CD4-positive, alpha-beta T cell (primary cell): ENCODE measurements around the gene MCC. TPM values are rescaled to one million over a fixed set of nuclear protein-coding genes. Genes with fewer than 3 reads are reported as not detected.

Experiments used
- ATAC-seq: fragments of 200-7000 bp; cut with Tn5 transposase; one replicate; pipeline ENCODE4 v1.10.0; 2022; ENCODE audit warnings: mild to moderate bottlenecking; ENCODE audit not compliant: poor library complexity
- CTCF ChIA-PET: fragments of 350-600 bp; sonication (Branson Sonifier 250); formaldehyde crosslinking; loops from one replicate; lab custom pipeline; 2021; ENCODE audit warnings: antibody characterized with exemption, inconsistent platforms; lab: Charles Lee
- POLR2A ChIA-PET: fragments of 350-600 bp; sonication (Branson Sonifier 250); formaldehyde crosslinking; loops from one replicate; lab custom pipeline; 2021; ENCODE audit warnings: antibody characterized with exemption, inconsistent platforms; lab: Charles Lee
- DNase-seq, 14 experiments: peaks; one replicate each; pipeline ENCODE4 v3.0.0-alpha.2; 2013 to 2020; ENCODE audit warnings: mixed read lengths in 2 of 14
- H3K27ac ChIP-seq, 2 donors: one replicate each; pipeline versions ENCODE4 v1.5.1 to v1.7.0; 2013; ENCODE audit warnings: low read length in 2 of 2, low read depth in 1 of 2, mild to moderate bottlenecking in 1 of 2
- H3K27me3 ChIP-seq, 2 experiments: 1 replicate in 1 of 2; 2 replicates in 1 of 2; pipeline versions ENCODE4 v1.6.1 to v1.7.0; 2013; ENCODE audit warnings: low read length in 2 of 2, control low read depth in 1 of 2, mild to moderate bottlenecking in 1 of 2, moderate library complexity in 1 of 2; ENCODE audit not compliant: insufficient read depth in 2 of 2, control insufficient read depth in 1 of 2
- H3K36me3 ChIP-seq: one replicate; pipeline ENCODE4 v1.6.1; 2013; ENCODE audit warnings: low read length, control low read depth; ENCODE audit not compliant: insufficient read depth
- H3K4me1 ChIP-seq: one replicate; pipeline ENCODE4 v1.6.1; 2013; ENCODE audit warnings: low read length, control low read depth; ENCODE audit not compliant: insufficient read depth
- H3K4me3 ChIP-seq: one replicate; pipeline ENCODE4 v1.5.1; 2013; ENCODE audit warnings: mild to moderate bottlenecking, low read length, moderate library complexity
- H3K9me3 ChIP-seq, 2 experiments: 1 replicate in 1 of 2; 2 replicates in 1 of 2; pipeline versions ENCODE4 v1.6.1 to v1.7.0; 2013; ENCODE audit warnings: low read length in 2 of 2, mild to moderate bottlenecking in 2 of 2, control low read depth in 1 of 2, moderate library complexity in 1 of 2; ENCODE audit not compliant: control insufficient read depth in 1 of 2, insufficient read depth in 1 of 2
- H3K27ac Mint-ChIP-seq: one replicate; pipeline ENCODE4 v1.8.0; 2020; ENCODE audit warnings: mixed read lengths
- H3K27me3 Mint-ChIP-seq: one replicate; pipeline ENCODE4 v1.8.0; 2021; ENCODE audit warnings: mixed read lengths
- H3K36me3 Mint-ChIP-seq: one replicate; pipeline ENCODE4 v1.8.0; 2021; ENCODE audit warnings: low read depth, mixed read lengths
- H3K4me1 Mint-ChIP-seq: one replicate; pipeline ENCODE4 v1.8.0; 2021; ENCODE audit warnings: low read depth, mixed read lengths
- H3K4me3 Mint-ChIP-seq: one replicate; pipeline ENCODE4 v1.8.0; 2020; ENCODE audit warnings: mild to moderate bottlenecking, mixed read lengths
- H3K9me3 Mint-ChIP-seq: one replicate; pipeline ENCODE4 v1.8.0; 2020; ENCODE audit warnings: mixed read lengths
- intact Hi-C, 2 experiments: fragments of 100-400 bp; cut with DNase I in 1 of 2; cut with micrococcal nuclease in 1 of 2; formaldehyde crosslinking; loops; one replicate each; pipeline versions ENCODE4 v1.15.1 to v1.9.0; 2023 to 2025; cut with DNase I, micrococcal nuclease
- total RNA-seq, 174 experiments: library from RNA in 2 of 174; stranded (reverse) in 2 of 174; gene quantifications; one replicate each; pipeline ENCODE4 v1.2.3 and lab custom pipeline; 2021 to 2026
- TF ChIP-seq, protein P1 (sequence below): fragments of 200-600 bp; IDR thresholded peaks from one replicate; pipeline ENCODE4 v1.8.0; 2022; ENCODE audit warnings: antibody characterized with exemption, mild to moderate bottlenecking

MCC gene
- total RNA-seq, 2 experiments from 2014 or later = 3.2 to 3.3 TPM

DNA sequence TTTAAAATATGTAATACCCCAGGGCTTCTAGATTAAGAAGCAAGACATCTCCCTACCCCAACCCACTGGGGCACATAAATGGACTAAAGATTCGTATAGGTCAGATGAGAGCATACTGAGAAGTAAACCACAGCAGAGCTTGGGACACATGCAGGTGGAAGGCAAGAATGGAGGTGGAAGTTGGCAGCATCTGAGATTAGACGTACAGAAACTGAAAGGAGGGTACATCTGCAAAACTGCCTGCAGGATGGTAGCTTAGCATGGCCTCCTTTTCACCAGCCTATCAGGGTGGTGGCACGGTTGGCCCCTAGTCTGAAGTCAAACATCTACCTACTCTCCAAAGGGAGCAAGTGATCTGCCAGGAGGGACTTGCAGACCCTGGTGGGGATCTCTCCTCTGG is 235.2 kb downstream of the MCC start:
- Histone ChIP-seq H3K4me3 (no peak overlapping the region), H3K4me1 (no peaks in the 10 kb centered on the region), H3K9me3 (no peaks in the 10 kb centered on the region), H3K36me3 (no peaks in the 10 kb centered on the region), H3K27ac (no peak overlapping the region), H3K27me3 (no peaks in the 10 kb centered on the region)
- no peak overlapping the region for H3K27ac Mint-ChIP-seq
- TF ChIP-seq, protein P1, sequence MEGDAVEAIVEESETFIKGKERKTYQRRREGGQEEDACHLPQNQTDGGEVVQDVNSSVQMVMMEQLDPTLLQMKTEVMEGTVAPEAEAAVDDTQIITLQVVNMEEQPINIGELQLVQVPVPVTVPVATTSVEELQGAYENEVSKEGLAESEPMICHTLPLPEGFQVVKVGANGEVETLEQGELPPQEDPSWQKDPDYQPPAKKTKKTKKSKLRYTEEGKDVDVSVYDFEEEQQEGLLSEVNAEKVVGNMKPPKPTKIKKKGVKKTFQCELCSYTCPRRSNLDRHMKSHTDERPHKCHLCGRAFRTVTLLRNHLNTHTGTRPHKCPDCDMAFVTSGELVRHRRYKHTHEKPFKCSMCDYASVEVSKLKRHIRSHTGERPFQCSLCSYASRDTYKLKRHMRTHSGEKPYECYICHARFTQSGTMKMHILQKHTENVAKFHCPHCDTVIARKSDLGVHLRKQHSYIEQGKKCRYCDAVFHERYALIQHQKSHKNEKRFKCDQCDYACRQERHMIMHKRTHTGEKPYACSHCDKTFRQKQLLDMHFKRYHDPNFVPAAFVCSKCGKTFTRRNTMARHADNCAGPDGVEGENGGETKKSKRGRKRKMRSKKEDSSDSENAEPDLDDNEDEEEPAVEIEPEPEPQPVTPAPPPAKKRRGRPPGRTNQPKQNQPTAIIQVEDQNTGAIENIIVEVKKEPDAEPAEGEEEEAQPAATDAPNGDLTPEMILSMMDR = no peak
- ChIA-PET CTCF (no interaction called here), POLR2A (no interaction called here)
- no peaks in the 10 kb centered on the region for H3K4me1 Mint-ChIP-seq
- intact Hi-C loops = no loop called here
- no peaks in the 10 kb centered on the region for H3K36me3 Mint-ChIP-seq
- DNase-seq (no peak), ATAC-seq (no peak)
- peaks cover 11% of the 10 kb centered on the region for H3K27me3 Mint-ChIP-seq
- H3K4me3 Mint-ChIP-seq = no peak overlapping the region
- no peaks in the 10 kb centered on the region for H3K9me3 Mint-ChIP-seq

DNA sequence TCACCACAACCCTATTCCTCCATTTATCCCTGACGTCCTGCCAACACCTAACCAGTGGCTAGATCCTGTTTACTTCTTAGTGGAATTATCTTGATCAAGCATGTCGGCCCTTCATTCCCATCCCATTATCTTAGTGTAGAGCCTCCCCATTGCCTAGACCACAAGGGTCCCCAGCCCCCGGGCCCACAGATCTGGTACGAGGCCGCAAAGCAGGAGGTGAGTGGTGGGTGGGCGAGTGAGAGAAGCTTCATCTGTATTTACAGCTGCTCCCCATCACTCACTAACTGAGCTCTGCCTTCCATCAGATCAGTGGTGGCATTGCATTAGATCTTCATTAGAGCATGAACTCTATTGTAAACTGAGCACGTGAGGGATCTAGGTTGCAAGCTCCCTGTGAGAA is 236.2 kb downstream of the MCC start:
- Histone ChIP-seq H3K27me3 (no peaks in the 10 kb centered on the region), H3K4me3 (no peak overlapping the region), H3K9me3 (no peaks in the 10 kb centered on the region), H3K36me3 (no peaks in the 10 kb centered on the region), H3K4me1 (no peaks in the 10 kb centered on the region), H3K27ac (no peak overlapping the region)
- TF ChIP-seq, protein P1 = no peak
- ATAC-seq (no peak), DNase-seq (no peak)
- H3K27ac Mint-ChIP-seq = no peak overlapping the region
- CTCF ChIA-PET = no interaction called here
- POLR2A ChIA-PET = no interaction called here
- H3K4me1 Mint-ChIP-seq = no peaks in the 10 kb centered on the region
- no peak overlapping the region for H3K4me3 Mint-ChIP-seq
- intact Hi-C loops = no loop called here
- no peaks in the 10 kb centered on the region for H3K9me3 Mint-ChIP-seq
- peaks cover 15% of the 10 kb centered on the region for H3K27me3 Mint-ChIP-seq
- H3K36me3 Mint-ChIP-seq = no peaks in the 10 kb centered on the region

DNA sequence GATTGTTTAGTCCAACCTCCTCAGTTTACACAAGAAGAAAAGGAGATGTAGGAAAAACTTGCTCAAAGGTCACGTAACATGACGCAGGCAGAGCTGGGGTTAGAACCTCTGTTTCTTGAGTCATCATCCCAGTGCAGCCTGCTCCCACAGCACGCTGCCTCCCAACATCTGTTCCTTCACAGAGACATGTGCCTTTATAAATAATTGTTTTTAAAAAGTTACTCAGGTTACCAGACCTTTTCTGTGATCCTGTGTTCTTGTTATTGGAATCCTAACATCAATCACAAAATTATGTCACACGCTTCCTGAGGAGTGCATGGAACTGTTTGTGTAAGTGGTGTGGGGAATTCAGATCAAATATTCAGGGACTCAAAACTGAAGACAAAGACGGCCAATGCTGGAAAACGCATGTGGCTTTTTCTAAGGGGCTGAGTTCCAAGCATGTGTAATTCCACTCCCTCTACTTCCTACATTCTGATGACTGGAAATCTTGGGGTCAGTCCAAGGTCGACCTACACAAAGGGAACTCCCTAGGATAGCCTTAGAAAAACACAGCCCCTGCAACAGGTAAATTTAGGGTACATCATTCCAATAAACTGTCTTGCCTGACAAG is 237.8 kb downstream of the MCC start:
- no peak for DNase-seq
- H3K27ac Mint-ChIP-seq = no peak overlapping the region
- H3K4me3 ChIP-seq = no peak overlapping the region
- H3K9me3 Mint-ChIP-seq = no peaks in the 10 kb centered on the region
- TF ChIP-seq, protein P1 = no peak
- no peaks in the 10 kb centered on the region for H3K4me1 Mint-ChIP-seq
- no peaks in the 10 kb centered on the region for H3K27me3 ChIP-seq
- ATAC-seq = no peak
- peaks cover 15% of the 10 kb centered on the region for H3K27me3 Mint-ChIP-seq
- no peaks in the 10 kb centered on the region for H3K36me3 ChIP-seq
- POLR2A ChIA-PET = no interaction called here
- CTCF ChIA-PET = no interaction called here
- H3K27ac ChIP-seq = no peak overlapping the region
- intact Hi-C loops = no loop called here
- H3K4me1 ChIP-seq = no peaks in the 10 kb centered on the region
- H3K4me3 Mint-ChIP-seq = no peak overlapping the region
- H3K9me3 ChIP-seq = no peaks in the 10 kb centered on the region
- no peaks in the 10 kb centered on the region for H3K36me3 Mint-ChIP-seq
